Effector CD4-positive, alpha-beta T cell (primary cell): Measurements from ENCODE around the gene NAT10.
A peak's percentile ranks its signal among the peaks of the same experiment; 100 is the strongest.
"Not testable (repeated sequence)": the region's sequence is repeated elsewhere in the genome, so short reads cannot be mapped to it uniquely, and the experiment has no call there.

ENCODE experiments used
- DNase-seq: peaks from one replicate; pipeline ENCODE4 v3.0.0-alpha.2; 2020
- total RNA-seq: gene quantifications from one replicate; lab custom pipeline; 2026; lab: John Stamatoyannopoulos, UW

NAT10 gene
- 73.2 reads per million, percentile 76 among the genes with 10 or more reads in this experiment for total RNA-seq

- DNase-seq: peak; percentile 98
Observed at GRCh38 chr11:34105079-34105956, at the start of gene NAT10. Gene NAT10 (plus strand): TSS chr11:34105629. CDS start chr11:34108226, 2,597 bp downstream.

GRCh38 chr11:34056672-34057071 is 48.8 kb upstream of the NAT10 start:
- DNase-seq: no peak

GRCh38 chr11:34063061-34063795 is 42.2 kb upstream of the NAT10 start:
- no peak for DNase-seq

GRCh38 chr11:34064291-34064690 is 41.1 kb upstream of the NAT10 start:
- no peak for DNase-seq

GRCh38 chr11:34065505-34066203 is 39.8 kb upstream of the NAT10 start:
- DNase-seq: no peak

- not testable (repeated sequence) for DNase-seq
Observed at GRCh38 chr11:34066766-34067165, 38.7 kb upstream of the NAT10 start.

GRCh38 chr11:34067383-34068065 is 37.9 kb upstream of the NAT10 start:
- no peak for DNase-seq

- no peak for DNase-seq
Observed at GRCh38 chr11:34068111-34068510, 37.3 kb upstream of the NAT10 start.

- DNase-seq: not testable (repeated sequence)
Observed at GRCh38 chr11:34071306-34071705, 34.1 kb upstream of the NAT10 start.

- no peak for DNase-seq
Observed at GRCh38 chr11:34072041-34072440, 33.4 kb upstream of the NAT10 start.

- no peak for DNase-seq
Observed at GRCh38 chr11:34072832-34073231, 32.6 kb upstream of the NAT10 start.

GRCh38 chr11:34074391-34074790 is 31.0 kb upstream of the NAT10 start:
- no peak for DNase-seq

GRCh38 chr11:34075178-34075820 is 30.1 kb upstream of the NAT10 start:
- DNase-seq: no peak

- no peak for DNase-seq
Observed at GRCh38 chr11:34080609-34081008, 24.8 kb upstream of the NAT10 start.

GRCh38 chr11:34084637-34085036 is 20.8 kb upstream of the NAT10 start:
- DNase-seq: no peak

GRCh38 chr11:34086554-34087283 is 18.7 kb upstream of the NAT10 start:
- DNase-seq: no peak

GRCh38 chr11:34091825-34092224 is 13.6 kb upstream of the NAT10 start:
- no peak for DNase-seq

GRCh38 chr11:34094900-34095299 is 10.5 kb upstream of the NAT10 start:
- not testable (repeated sequence) for DNase-seq

GRCh38 chr11:34098813-34099212 is 6.6 kb upstream of the NAT10 start:
- no peak for DNase-seq

GRCh38 chr11:34104680-34105078 is 750 bp upstream of the NAT10 start:
- no peak for DNase-seq

- DNase-seq: no peak
Observed at GRCh38 chr11:34105957-34106504, 602 bp downstream of the NAT10 start.
